ENCODE data around the gene GUCY2C.

The GUCY2C gene

DNA sequence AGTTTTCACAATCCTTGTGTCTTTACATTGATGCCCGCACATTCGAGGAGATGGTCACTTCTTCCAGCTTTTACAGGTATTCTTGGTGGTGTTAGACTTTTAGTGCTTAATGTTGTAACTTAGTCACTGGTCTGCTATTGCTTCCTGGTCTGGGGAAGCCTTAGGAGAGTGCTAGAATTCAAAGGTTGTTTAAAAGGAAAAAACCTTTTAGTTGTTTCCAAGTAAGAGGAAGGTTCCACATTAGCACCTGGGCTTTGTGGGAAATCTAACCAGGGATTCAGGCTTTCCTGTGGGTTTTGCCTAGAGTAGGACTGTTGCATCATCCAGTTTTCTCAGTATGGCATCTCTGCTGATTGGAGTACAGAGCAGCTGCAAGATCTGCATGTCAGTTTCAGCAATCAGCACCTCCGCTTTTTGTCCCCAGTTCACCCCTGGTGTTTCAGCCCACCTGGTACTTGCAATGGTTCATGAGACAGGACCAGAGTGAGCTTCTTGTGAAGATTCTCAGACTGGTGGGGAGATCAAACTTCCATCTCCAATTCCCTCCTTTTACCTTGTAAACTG lies 84.7 kb downstream of the GUCY2C start:
- TF ChIP-seq CTCF (conservative IDR thresholded peaks at IDR 0.05), result no peak
- H3K27ac ChIP-seq, result no peak overlapping the region

DNA sequence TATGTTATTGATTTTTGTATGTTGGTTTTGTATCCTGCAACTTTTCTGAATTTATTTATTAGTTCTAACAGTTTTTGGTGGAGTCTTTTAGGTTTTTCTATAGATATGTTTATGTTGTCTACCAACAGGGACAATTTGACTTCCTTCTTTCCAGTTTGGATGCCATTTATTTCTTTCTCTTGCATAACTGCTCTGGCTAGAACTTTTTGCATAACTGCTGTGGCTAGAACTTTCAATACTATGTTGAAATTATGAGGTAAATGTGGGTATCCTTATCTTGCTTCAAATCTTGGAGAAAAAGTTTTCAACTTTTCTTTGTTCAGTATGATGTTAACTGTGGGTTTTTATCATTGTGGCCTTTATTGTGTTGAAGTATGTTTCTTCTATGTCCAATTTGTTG lies 88.8 kb downstream of the GUCY2C start:
- no peak for TF ChIP-seq CTCF (conservative IDR thresholded peaks at IDR 0.05)
- H3K27ac ChIP-seq, result no peak overlapping the region

GRCh38 chr12:14605401-14605989 lies 90.9 kb downstream of the GUCY2C start:
- H3K27ac ChIP-seq, result no peak overlapping the region
- TF ChIP-seq CTCF (conservative IDR thresholded peaks at IDR 0.05), result no peak

- H3K27ac ChIP-seq, result no peak overlapping the region
- no peak for TF ChIP-seq CTCF (conservative IDR thresholded peaks at IDR 0.05)
Measured at GRCh38 chr12:14601692-14602478, 94.5 kb downstream of the GUCY2C start.

GRCh38 chr12:14597480-14597879 lies 98.9 kb downstream of the GUCY2C start:
- no peak for TF ChIP-seq CTCF (conservative IDR thresholded peaks at IDR 0.05)
- H3K27ac ChIP-seq, result no peak overlapping the region

DNA sequence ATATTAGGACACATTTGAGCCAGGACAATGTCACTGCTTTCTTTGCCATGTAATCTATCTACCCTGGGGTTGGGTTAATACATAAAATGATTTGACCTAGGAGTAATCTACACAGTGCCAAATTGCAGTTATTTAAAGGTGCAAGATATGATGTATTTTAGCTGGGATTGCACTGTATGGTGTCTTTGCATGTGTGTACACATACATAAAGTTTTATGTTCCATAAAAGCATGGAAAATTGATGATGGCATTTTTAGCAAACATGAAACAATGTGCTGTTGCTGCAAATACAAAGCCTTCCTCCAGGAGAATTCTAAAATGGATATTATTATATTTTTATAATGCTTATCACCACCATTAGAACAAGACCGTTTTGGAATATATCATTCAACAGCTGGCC lies 104.7 kb downstream of the GUCY2C start:
- H3K27ac ChIP-seq, result no peak overlapping the region
- no peak for TF ChIP-seq CTCF (conservative IDR thresholded peaks at IDR 0.05)

GRCh38 chr12:14589169-14590004 lies 107.0 kb downstream of the GUCY2C start:
- TF ChIP-seq CTCF (conservative IDR thresholded peaks at IDR 0.05), result no peak
- H3K27ac ChIP-seq, result no peak overlapping the region

Measured in VCaP (cell line).